ENCODE results near the gene SLC29A2. TPM values are rescaled to one million over a fixed set of nuclear protein-coding genes. Genes with fewer than 3 reads are reported as not detected.

SLC29A2 gene
- total RNA-seq, 4 donors from 2014 or later = 3.7 to 30.7 (median 15.5) TPM

GRCh38 chr11:66336234-66337102 is 35.1 kb downstream of the SLC29A2 start, which contains the start of gene RIN1:
Gene RIN1, minus strand, starts transcription at chr11:66336434. Its CDS starts 32 bp downstream, at chr11:66336402.
- TF ChIP-seq CTCF (IDR thresholded peaks at IDR 0.05; ENCODE audit: low read depth) = no peak

DNA sequence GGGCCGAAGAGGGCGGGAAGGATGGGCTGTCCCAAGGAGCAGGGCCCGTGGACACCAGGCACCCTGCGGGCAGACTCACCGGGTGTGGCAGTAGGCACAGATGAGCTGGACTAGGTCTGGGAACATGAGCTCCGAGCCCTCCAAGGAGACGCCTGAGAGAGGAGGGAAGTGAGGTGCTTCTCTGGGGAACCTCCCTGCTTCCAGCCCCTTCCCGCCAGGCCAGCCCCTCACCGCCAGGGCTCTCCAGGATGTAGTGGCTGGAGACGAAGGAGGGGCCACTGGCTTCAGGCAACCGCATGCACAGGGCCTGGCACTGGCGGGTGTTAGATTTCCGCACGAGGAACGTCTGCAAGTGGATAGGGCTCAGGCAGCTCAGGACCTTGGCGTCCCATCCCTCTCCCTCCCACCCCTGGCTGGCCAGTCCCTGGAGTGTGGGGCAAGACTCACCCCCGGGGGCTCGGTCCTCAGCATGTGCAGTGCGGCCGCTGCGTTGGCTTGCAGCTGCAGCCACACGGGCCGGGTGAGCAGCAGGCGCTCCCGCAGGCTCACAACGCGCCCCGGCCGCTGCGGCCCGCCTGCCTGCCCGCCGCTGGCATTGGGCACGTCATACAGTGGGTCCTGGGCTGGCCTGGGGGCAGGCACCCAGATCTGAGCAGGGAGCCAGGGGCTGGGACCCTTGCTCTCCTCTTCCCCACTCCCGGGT is 35.9 kb downstream of the SLC29A2 start:
- no peak for TF ChIP-seq CTCF (IDR thresholded peaks at IDR 0.05; ENCODE audit: low read depth)

DNA sequence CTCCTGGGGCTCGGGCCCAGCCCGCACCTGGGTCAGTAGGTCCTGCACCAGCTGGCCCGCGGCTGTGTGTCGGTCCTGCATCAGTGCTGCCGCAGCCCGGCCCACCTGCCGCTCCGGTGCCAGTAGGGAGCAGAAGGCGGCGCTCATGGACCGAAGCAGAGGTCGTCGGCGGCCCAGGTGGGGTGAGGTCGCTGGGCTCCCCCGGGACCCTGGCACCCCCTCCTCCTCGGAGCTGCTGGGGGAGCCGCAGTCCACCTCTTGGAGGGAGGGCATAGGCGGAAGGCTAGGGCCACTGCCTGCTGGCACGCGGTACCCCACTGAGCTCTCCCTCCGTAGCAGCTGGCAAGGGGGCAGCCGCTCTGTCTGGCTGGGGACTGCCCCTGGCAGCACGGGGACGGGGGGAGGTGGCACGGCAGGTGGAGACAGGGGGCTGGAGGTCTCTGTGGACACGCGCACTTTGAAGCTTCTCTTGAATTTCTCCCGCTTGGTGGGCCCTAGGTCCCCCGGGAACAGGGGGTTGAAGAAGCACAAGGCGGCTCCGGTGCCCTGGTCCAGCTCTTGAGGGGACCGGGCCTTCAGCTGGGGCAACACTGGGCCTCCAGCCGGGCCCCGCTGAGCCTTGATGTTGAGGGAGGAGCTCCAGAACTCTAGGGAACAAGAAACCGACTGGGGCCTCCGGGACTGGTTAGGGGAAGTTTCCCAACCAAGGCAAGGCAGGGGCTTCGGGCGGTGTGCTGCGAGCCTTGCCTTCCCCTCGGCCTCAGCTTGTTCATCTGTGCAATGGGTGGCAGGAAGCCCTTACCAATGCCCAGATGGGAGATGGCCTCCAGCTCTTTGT is 36.7 kb downstream of the SLC29A2 start:
- TF ChIP-seq CTCF (IDR thresholded peaks at IDR 0.05; ENCODE audit: low read depth) = no peak

DNA sequence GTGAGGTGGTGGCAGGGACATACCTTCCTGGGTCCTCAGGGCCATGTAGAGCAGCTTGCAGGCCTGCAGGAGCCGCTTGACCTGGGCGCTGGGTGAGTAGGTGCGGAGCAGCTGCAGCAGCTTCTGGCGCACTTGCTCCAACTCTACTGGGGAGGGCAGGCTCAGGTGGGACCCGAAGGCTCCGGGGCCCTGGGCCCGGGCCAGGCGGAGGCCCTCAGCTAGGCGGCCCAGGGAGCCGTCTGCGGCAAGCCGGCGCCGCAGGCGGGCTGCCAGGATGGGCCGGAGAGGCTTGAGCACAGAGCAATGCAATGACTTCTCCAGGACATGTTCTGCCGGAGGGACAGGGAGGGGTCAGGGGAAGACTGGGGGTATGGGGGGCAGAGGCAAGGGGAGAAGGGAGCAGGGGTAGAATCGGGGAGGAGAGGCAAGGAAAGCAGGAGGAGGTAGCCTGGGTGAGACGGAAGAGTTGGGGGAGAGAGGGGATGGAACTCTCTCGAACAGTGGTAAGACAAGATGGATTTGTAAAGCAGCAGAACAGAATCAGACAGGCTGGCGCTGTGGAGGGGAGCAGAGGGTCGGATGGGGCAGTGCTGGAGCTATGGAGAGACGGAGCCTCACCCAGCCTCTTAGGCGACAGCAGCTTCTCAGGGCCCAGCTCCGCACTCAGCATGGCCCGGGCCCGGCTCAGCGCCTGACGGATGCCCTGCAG is 37.5 kb downstream of the SLC29A2 start:
- TF ChIP-seq CTCF (IDR thresholded peaks at IDR 0.05; ENCODE audit: low read depth) = no peak

DNA sequence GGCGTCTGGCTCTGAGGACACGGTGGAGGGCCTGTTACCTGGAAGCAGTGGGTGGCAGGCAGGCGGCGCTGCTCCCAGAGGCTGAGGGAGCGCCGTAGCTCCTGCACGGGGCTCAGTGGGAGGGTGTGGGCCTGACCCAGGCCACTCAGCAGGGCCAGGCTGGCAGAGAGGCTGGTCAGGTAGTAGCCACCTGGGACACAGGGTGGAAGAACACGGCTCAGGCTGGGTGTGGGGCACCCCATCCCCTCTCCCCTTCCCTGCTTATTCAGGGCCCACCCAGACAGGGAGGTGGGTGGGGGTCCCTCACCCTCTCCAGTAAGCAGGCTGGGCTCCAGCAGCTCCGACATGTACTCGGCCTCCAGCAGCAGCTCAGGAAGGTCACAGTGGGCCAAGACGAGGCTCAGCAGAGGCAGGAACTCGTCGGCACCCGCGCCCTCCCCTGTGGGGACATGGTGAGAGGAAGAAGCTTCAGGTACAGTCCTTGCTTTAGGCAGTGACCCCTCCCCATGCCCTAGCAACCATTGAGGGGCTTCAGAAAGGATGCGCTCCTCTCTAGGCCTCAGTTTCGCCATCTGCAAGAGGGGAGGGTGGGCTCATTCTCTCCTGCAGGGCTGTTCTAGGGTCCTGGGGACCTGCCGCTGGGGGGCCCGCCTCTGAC is 38.2 kb downstream of the SLC29A2 start:
- TF ChIP-seq CTCF (IDR thresholded peaks at IDR 0.05; ENCODE audit: low read depth) = no peak

DNA sequence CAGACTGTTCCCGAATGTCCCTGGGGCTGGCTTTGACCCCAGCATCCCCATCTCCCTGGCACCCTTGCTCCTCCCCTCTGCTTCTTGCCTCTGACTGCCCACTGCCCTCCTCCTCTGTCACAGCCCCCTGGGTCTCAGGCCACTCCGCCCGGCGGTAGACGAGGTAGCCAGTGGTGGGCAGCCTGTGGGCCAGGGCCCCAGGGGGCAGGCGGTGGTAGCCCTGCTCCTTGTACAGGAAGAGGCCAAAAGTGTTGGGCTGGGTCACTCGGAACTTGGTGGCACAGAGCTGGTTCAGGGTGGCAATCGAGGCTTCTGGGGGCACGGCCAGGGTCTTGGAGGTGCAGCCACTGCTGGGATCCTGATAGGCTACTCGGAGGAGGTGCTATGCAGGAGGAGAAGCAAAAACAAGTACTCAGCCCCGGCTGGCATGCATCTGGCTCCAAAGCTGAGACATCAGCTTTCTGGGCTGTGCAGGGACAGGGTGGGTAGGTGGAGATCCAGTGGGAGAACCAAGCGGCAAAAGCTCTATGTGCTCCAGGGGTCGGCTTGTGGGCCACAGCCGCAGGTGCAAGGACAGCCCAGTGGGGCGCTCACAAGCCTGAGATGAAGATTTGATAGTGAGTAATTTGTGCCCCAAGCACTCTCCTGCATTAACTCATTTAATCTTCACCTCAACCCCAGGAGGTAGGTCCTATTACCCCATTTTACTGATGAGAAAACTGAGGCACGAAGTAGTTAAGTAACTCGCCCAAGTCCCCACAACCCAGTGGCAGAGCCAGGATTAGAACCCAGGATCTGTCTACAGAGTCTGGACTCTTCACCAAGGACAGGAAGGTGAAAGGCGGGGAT is 39.0 kb downstream of the SLC29A2 start:
- no peak for TF ChIP-seq CTCF (IDR thresholded peaks at IDR 0.05; ENCODE audit: low read depth)
